GM13977 (cell line): ENCODE results near the gene CHST12.

Experiments used
- DNase-seq: peaks from one replicate; pipeline ENCODE4 v3.0.0; 2012; ENCODE audit warnings: low spot score
- CTCF ChIP-seq: IDR thresholded peaks from 2 replicates; pipeline ENCODE4 v1.5.1; 2012; ENCODE audit warnings: mild to moderate bottlenecking, control low read depth; ENCODE audit not compliant: insufficient read depth; ENCODE audit errors: extremely low read depth, missing control alignments
- in situ Hi-C: fragments of 300-500 bp; cut with MboI; formaldehyde crosslinking; loops from one replicate; pipeline ENCODE4 v1.12.0; 2022; ENCODE audit warnings: low sequenced_read_pairs, low pct_unique_long_range_greater_than_20kb, mixed read lengths, inconsistent platforms; ENCODE audit not compliant: unreplicated experiment

Gene CHST12

DNA sequence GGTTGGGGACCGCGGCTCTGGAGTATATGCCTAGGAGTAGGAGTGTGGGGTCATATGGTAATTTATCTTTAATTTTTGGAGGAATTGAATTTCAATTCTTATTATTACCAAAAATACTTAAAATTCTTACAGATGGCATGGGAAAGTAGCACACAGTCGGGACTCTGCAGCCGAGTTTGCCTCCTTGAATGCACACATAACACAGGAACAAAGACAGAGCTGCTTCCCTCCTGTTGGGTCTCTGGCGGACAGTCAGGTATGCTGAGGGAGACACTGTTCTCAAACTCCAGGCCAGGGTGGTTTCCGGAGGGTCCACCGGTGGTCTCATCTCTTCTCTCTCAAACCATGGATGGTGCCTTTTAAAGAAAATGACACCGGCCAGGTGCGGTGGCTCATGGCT is 40.1 kb downstream of the CHST12 start:
- in situ Hi-C loops: no loop called here

GRCh38 chr7:2444476-2444875 is 41.1 kb downstream of the CHST12 start:
- no peak for TF ChIP-seq CTCF
- DNase-seq: no peak
- in situ Hi-C loops: no loop called here

More for the DNA sequence above, 40.1 kb downstream of the CHST12 start:
- DNase-seq: no peak
- TF ChIP-seq CTCF: no peak

DNA sequence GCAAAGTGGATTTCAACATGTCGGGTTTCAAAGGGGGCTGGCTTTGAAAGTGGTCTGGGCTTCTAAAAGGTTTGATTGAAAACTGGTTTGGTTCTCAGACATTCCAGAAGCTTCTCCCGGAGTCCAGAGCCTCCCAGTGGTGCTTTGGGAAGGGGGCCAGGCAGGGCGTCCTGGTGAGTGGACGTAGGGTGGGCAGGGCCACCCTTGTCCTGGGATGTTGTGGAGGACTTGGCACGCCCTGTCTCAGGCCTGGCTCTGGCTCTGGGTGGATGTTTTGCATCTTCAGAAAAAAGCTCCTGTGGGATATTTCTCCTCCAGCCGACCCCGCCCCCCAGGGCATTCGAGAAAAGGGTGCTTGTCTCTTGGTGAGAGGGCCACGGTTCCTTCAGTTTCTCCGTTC is 41.6 kb downstream of the CHST12 start:
- DNase-seq: no peak
- in situ Hi-C loops: no loop called here
- no peak for TF ChIP-seq CTCF

DNA sequence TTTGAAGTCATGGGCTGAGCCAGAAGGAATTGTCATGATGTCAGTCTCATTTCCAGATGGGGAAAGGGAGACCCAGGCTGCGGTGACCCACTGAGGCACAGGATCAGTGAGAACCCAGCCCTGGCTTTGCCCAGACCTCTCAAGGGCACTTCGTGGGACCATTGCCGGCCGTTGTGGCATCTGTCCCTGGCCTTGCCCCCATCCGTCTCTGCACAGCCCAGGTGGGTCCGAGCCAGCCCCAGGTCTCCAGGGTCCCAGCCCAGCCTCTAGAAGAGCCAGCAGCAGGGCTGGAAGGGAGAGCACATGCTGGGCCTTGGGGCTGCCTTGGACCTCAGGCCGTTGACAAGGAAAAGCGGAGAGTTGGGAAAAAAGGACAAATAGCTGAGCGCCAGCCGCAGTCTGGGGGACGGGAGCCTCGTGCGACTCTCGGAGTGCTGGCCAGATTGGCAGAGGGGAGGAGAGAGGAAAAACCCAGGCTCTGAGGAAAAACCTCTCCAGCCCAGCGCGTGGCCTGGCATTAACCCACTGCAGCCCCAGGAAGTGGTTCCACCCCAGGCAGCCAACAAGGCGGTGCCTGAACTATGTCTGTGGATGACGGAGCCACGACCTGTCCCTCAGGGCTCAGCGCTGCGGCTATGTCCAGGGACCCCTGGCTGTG is 42.6 kb downstream of the CHST12 start:
- in situ Hi-C loops: no loop called here
- TF ChIP-seq CTCF: no peak
- no peak for DNase-seq

DNA sequence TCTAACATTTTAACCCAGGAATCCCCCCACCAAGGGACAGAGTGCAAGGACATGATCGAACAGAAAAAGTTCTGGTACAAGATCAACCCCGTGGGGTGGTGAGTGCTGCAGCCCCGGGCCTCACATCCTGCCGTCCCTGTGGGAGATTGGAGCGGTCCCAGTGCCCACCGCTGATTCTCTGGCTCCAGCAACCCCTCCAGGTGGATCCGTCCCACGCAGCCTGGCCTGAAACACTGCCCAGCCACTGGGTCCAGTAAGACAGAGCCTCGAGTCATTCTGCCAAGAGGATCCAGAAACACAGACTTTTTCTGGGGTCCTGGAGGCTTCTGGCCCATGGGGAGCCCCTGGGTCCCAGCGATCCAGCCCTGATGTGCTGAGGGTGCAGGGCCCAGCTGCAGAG is 43.3 kb downstream of the CHST12 start:
- in situ Hi-C loops: no loop called here
- DNase-seq: no peak
- no peak for TF ChIP-seq CTCF

DNA sequence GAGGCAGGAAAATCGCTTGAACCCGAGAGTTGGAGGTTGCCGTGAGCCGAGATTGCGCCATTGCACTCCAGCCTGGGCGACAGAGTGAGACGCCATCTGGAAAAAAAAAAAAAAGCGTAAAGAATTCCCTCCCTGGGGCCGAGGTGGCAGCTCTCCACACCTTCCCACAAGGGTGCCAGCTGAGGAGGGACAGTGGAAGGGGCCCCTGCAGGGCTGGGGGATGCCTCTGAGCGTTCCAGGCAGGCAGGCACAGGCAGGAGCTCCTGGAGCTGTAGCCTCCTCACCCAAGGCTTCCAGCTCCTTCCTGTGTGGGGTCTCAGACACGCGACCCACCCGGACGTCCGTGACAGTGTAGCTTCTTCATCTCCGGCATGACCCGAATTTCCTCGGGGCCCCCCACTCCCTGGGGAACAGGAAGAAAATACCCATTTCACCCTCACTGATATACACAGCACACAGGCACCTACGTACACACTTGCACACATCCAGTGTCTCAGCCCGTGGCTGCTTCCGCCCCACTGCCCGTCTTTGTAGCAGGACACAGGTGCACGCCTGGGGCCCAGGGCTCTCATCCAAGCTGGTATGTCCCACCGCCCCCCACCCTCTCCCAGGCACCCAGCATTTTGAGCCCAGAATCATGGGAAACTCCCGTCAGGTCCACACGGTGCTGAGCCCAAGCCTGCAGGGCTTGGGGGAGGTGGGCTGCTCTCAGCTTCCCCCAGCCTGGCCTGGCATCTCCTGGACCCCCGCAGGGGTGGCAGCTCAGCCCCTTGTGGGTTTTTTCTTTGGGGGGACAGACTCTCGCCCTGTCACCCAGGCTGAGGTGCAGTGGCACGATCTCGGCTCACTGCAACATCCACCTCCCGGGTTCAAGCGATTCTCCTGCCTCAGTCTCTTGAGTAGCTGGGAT is 47.0 kb downstream of the CHST12 start:
- in situ Hi-C loops: no loop called here
- DNase-seq: no peak

More for the DNA sequence above, 47.0 kb downstream of the CHST12 start:
- no peak for TF ChIP-seq CTCF
